DND-41 (cell line): ENCODE measurements around the gene MACROD2.

Source experiments
- CTCF ChIP-seq: IDR thresholded peaks from 2 replicates; pipeline ENCODE4 v1.5.1; 2012; ENCODE audit warnings: borderline replicate concordance, low read length, moderate library complexity, mild to moderate bottlenecking; ENCODE audit not compliant: poor library complexity, severe bottlenecking; ENCODE audit errors: extremely low read depth
- EZH2 ChIP-seq: IDR thresholded peaks from 3 replicates; pipeline ENCODE4 v1.6.1; 2012; ENCODE audit warnings: borderline replicate concordance, low read depth, mild to moderate bottlenecking, moderate library complexity, low read length, inconsistent platforms; ENCODE audit not compliant: severe bottlenecking

DNA sequence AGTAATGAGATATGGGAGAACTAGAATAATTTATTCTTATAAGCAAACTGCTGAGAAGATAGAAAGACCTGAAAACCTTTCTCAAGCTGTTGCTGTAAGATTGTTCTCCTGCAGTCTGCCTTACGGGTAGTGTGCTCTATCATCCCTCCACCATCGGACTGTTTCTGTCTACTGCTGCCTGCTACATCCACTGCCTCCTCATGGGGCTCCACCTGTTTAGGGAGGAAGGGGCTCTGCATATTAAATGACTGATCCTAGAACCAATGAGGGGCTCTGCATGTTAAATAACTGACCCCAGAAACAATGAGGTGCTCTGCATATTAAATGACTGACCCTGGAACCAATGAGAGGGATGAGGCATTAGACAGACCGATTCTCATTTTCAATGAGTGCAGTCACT lies 1923.3 kb downstream of the MACROD2 start:
- no peak for TF ChIP-seq CTCF
- TF ChIP-seq EZH2 = no peak
